ENCODE results near the gene PCAT6.
A peak's percentile ranks its signal among the peaks of the same experiment; 100 is the strongest.

The PCAT6 gene

DNA sequence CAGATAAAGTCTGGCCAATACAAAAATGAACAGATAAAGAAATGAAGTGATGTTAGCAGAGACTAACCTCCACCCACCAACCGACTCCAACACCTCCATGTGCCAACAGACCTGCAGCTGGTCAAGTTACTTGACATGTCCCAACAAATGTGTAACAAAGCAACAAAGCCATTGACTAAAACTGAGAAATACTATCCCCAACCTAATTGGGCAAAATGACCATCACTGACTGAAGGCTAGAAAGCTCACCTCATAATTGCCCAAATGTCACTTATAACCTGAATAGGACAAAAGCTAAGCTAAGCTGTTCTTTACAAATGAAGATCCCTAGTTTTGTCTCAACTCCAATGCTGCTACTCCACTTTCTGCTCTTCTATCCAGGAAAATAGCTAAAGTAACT is 10.0 kb upstream of the PCAT6 start:
- TF ChIP-seq, protein P1, sequence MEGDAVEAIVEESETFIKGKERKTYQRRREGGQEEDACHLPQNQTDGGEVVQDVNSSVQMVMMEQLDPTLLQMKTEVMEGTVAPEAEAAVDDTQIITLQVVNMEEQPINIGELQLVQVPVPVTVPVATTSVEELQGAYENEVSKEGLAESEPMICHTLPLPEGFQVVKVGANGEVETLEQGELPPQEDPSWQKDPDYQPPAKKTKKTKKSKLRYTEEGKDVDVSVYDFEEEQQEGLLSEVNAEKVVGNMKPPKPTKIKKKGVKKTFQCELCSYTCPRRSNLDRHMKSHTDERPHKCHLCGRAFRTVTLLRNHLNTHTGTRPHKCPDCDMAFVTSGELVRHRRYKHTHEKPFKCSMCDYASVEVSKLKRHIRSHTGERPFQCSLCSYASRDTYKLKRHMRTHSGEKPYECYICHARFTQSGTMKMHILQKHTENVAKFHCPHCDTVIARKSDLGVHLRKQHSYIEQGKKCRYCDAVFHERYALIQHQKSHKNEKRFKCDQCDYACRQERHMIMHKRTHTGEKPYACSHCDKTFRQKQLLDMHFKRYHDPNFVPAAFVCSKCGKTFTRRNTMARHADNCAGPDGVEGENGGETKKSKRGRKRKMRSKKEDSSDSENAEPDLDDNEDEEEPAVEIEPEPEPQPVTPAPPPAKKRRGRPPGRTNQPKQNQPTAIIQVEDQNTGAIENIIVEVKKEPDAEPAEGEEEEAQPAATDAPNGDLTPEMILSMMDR (IDR thresholded peaks at IDR 0.05; ENCODE audit: low read depth, low read length): no peak
- no peak for DNase-seq (ENCODE audit: low read depth, low spot score)
- H3K4me3 ChIP-seq (ENCODE audit: low read depth, low read length): no peak overlapping the region
- in situ Hi-C loops (cut with HindIII; ENCODE audit: low sequenced_read_pairs): no loop called here

DNA sequence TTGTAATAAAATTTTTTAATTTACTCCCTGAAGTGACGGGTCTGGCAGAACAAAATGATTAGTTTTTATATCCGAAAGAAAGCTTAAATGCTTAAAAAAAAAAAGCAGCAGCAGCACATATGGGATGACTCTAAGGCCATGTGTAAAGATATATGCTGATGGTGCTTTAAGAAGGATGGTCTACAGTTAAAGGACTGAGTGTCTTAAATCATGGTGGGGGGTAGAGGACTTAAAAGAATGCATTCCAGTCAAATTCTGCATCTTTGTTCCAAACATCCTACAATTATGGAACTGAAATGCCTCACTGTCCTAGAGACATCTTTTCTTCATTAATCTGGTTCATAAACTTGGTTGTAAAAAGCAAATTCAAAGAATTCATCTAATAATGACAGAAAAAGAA is 9.6 kb upstream of the PCAT6 start:
- TF ChIP-seq, protein P1 (IDR thresholded peaks at IDR 0.05; ENCODE audit: low read depth, low read length): no peak
- H3K4me3 ChIP-seq (ENCODE audit: low read depth, low read length): no peak overlapping the region
- in situ Hi-C loops (cut with HindIII; ENCODE audit: low sequenced_read_pairs): no loop called here
- no peak for DNase-seq (ENCODE audit: low read depth, low spot score)

DNA sequence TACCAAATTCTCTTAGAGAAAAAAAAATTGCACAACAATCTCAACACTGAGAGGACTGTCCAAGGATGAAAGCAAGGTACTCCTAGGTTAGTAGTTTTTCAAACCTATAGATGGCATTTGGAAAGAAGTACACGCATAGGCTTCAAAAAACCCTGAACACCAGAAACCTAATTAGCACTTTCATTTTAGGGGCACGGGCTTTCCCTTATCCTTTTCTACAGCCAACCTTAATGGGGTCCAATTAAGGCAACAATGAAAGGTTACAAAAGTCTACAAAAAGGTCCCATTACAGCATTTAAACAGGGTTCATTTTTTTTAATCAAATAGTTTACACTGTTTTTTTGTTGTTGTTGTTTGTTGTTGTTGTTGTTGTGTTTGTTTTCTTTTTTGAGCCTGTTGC is 8.7 kb upstream of the PCAT6 start:
- in situ Hi-C loops (cut with HindIII; ENCODE audit: low sequenced_read_pairs): no loop called here
- H3K4me3 ChIP-seq (ENCODE audit: low read depth, low read length): no peak overlapping the region
- TF ChIP-seq, protein P1 (IDR thresholded peaks at IDR 0.05; ENCODE audit: low read depth, low read length): no peak

DNA sequence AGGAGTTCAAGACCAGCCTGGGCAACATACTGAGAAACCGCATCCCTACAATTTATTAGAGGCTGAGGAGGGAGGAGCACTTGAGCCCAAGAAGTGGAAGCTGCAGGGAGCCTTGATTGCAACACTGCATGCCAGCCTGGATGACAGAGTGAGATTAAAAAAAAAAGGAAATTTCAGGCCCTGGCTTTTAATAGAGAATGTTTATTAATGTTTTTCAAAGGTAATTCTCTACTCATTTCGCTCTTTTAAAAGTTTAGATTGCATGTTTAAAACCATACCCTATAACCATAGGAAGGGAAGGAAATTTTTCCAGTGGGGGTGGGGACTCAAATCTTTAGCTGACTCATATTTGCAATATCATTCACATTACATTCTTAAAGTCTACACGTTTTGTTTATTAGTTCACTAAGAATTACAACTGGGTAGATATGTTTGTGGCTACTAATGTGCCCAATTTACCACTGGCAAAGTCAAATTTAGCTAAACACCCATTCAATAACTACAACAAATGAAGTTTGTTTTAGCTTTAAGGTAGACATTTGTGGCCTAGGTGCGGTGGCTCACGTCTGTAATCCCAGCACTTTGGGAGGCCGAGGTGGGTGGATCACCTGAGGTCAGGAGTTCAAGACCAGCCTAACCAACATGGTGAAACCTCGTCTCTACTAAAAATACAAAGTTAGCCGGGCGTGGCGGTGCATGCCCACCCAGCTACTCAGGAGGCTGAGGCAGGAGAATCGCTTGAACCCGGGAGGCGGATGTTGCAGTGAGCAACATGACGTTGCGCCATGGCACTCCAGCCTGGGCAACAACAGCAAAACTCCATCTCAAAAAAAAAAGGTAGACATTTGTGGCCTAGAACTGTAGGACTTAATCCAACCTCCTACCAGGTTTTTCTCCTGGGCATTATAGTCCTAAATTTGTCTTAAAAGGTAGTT is 7.5 kb upstream of the PCAT6 start:
- TF ChIP-seq, protein P1 (IDR thresholded peaks at IDR 0.05; ENCODE audit: low read depth, low read length): no peak
- in situ Hi-C loops (cut with HindIII; ENCODE audit: low sequenced_read_pairs): no loop called here
- peak; percentile 37 for DNase-seq (ENCODE audit: low read depth, low spot score)
- H3K4me3 ChIP-seq (ENCODE audit: low read depth, low read length): no peak overlapping the region

More for the DNA sequence above, 8.7 kb upstream of the PCAT6 start:
- DNase-seq (ENCODE audit: low read depth, low spot score): no peak

DNA sequence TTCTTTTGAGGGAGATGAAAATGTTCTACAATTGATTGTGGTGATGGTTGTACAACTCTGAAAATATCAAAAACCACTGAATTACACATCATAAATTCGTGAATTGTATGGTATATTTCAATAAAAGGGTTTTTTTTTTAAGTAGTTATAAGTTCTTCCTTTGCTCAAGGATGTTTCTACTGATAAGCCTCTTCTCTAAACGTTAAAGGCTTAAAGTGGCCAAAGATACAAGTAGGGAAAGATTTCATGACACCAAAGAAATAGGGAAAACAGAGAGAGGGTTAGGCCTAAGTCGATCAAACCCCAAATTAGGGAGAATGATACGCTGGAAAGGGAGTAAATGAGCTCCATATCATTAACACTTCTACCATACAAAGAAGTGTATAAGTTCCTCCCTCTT is 6.6 kb upstream of the PCAT6 start:
- DNase-seq (ENCODE audit: low read depth, low spot score): no peak
- TF ChIP-seq, protein P1 (IDR thresholded peaks at IDR 0.05; ENCODE audit: low read depth, low read length): no peak
- no peak overlapping the region for H3K4me3 ChIP-seq (ENCODE audit: low read depth, low read length)
- in situ Hi-C loops (cut with HindIII; ENCODE audit: low sequenced_read_pairs): no loop called here

DNA sequence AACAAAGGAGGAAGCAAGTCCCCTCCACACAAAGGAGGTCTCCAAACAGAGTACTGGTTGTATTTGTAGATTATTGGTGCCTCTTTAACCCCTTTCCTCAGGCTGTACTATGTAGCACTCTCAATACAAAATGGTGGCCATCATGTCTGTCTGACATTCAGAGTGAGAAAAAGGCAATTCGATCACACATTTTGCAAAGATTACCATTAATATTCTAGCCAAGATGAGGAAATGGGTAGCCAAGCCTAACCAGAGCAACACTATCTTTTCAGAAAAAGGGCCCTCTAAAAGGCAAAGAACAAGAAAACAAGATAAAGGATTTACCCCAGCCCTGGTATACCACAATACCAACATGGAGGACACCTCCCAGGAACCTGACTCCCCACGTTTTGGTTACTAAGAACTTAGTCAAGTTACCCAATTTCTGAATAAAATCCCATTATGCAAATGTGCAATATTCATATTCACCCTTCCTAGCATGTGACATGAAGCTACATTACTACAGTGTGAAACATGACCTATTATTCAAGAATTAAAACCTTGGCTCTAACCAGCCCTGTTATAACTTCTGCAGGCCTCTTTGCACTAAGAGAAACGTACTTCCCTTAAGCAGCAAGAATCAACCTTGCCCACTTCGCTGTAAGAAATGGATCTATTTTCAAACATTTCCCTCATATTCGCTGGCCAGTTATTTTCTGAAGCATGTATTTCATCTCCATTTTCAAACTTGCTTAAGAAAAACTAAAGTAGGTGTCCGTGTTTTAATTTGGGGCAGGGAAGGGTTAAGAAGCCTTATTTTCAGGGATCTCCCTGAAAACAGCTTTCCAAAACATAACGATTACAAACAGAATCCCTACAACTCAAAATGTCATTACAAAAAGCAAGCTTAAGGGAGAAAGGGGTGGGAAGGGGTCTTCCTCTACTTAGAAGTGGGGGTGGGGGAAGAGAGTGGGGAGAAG is 4.6 kb upstream of the PCAT6 start:
- peak; percentile 37 for DNase-seq (ENCODE audit: low read depth, low spot score)

More for the DNA sequence above, 4.6 kb upstream of the PCAT6 start:
- TF ChIP-seq, protein P1 (IDR thresholded peaks at IDR 0.05; ENCODE audit: low read depth, low read length): no peak
- in situ Hi-C loops (cut with HindIII; ENCODE audit: low sequenced_read_pairs): no loop called here
- H3K4me3 ChIP-seq (ENCODE audit: low read depth, low read length): peak overlapping the region; percentile 89
